Neuronal stem cell (in vitro differentiated cells): ENCODE results near the gene FBXO3.

Experiments used
- DNase-seq: peaks from one replicate; pipeline ENCODE4 v3.0.0-alpha.2; 2013; ENCODE audit warnings: low spot score
- H2AFZ ChIP-seq: one replicate; pipeline ENCODE4 v1.6.1; 2013; ENCODE audit warnings: mild to moderate bottlenecking, low read length, inconsistent platforms
- H2AK5ac ChIP-seq: 2 replicates; pipeline ENCODE4 v1.6.1; 2013; ENCODE audit warnings: low read depth, mild to moderate bottlenecking, inconsistent platforms, low read length, moderate library complexity, mixed read lengths
- H2BK120ac ChIP-seq: 2 replicates; pipeline ENCODE4 v1.6.1; 2013; ENCODE audit warnings: low read depth, mild to moderate bottlenecking, inconsistent platforms, low read length, moderate library complexity, mixed read lengths
- H2BK12ac ChIP-seq: one replicate; pipeline ENCODE4 v1.6.1; 2013; ENCODE audit warnings: low read length, inconsistent platforms
- H2BK15ac ChIP-seq: 2 replicates; pipeline ENCODE4 v1.6.1; 2013; ENCODE audit warnings: mild to moderate bottlenecking, low read length, inconsistent platforms, mixed read lengths
- H2BK5ac ChIP-seq: one replicate; pipeline ENCODE4 v1.6.1; 2013; ENCODE audit warnings: inconsistent platforms, mild to moderate bottlenecking, low read length, moderate library complexity
- H3K14ac ChIP-seq: one replicate; pipeline ENCODE4 v1.6.1; 2013; ENCODE audit warnings: low read length, inconsistent platforms
- H3K18ac ChIP-seq: 2 replicates; pipeline ENCODE4 v1.6.1; 2013; ENCODE audit warnings: low read length, inconsistent platforms
- H3K23ac ChIP-seq: 2 replicates; pipeline ENCODE4 v1.6.1; 2013; ENCODE audit warnings: low read depth, mild to moderate bottlenecking, mixed read lengths, low read length, inconsistent platforms; ENCODE audit not compliant: poor library complexity
- H3K27ac ChIP-seq: replicated peaks from 3 replicates; pipeline ENCODE4 v1.5.1; 2013; ENCODE audit warnings: low read length, inconsistent platforms
- H3K27me3 ChIP-seq, 3 experiments: 2 replicates each; pipeline ENCODE4 v1.6.1; 2013; ENCODE audit warnings: low read length in 3 of 3, mild to moderate bottlenecking in 2 of 3, inconsistent platforms in 1 of 3, low read depth in 1 of 3, mixed read lengths in 1 of 3, moderate library complexity in 1 of 3; ENCODE audit not compliant: control insufficient read depth in 3 of 3, insufficient read depth in 3 of 3
- H3K36me3 ChIP-seq, 2 donors: replicated peaks in 1 of 2; 2 replicates each; pipeline ENCODE4 v1.6.1; 2013; ENCODE audit warnings: low read length in 2 of 2; ENCODE audit not compliant: control insufficient read depth in 2 of 2, insufficient read depth in 2 of 2
- H3K4ac ChIP-seq: 2 replicates; pipeline ENCODE4 v1.6.1; 2013; ENCODE audit warnings: inconsistent platforms, mild to moderate bottlenecking, low read length, moderate library complexity
- H3K4me1 ChIP-seq, 2 donors: 1 replicate in 1 of 2; 2 replicates in 1 of 2; pipeline ENCODE4 v1.6.1; 2013; ENCODE audit warnings: low read length in 2 of 2, low read depth in 1 of 2; ENCODE audit not compliant: control insufficient read depth in 2 of 2, insufficient read depth in 1 of 2
- H3K4me2 ChIP-seq: one replicate; pipeline ENCODE4 v1.6.1; 2013; ENCODE audit warnings: mild to moderate bottlenecking, low read length, inconsistent platforms; ENCODE audit not compliant: insufficient read depth, poor library complexity, severe bottlenecking
- H3K4me3 ChIP-seq, 2 donors: 2 replicates each; pipeline ENCODE4 v1.5.1; 2013; ENCODE audit warnings: low read length in 2 of 2, mild to moderate bottlenecking in 2 of 2, inconsistent platforms in 1 of 2, moderate library complexity in 1 of 2
- H3K79me1 ChIP-seq: one replicate; pipeline ENCODE4 v1.6.1; 2013; ENCODE audit warnings: low read depth, mild to moderate bottlenecking, inconsistent platforms, low read length, moderate library complexity
- H3K9ac ChIP-seq: one replicate; pipeline ENCODE4 v1.6.1; 2013; ENCODE audit warnings: mild to moderate bottlenecking, low read depth, low read length, inconsistent platforms; ENCODE audit not compliant: poor library complexity
- H3K9me3 ChIP-seq, 2 donors: replicated peaks in 1 of 2; 2 replicates each; pipeline versions ENCODE3 to v1.6.1; 2013; ENCODE audit warnings: low read length in 2 of 2, mild to moderate bottlenecking in 2 of 2, inconsistent platforms in 1 of 2, low read depth in 1 of 2, mixed read lengths in 1 of 2, moderate library complexity in 1 of 2; ENCODE audit not compliant: control insufficient read depth in 2 of 2, insufficient read depth in 1 of 2
- H4K8ac ChIP-seq: one replicate; pipeline ENCODE4 v1.6.1; 2013; ENCODE audit warnings: low read depth, mild to moderate bottlenecking, inconsistent platforms, low read length, moderate library complexity
- H4K91ac ChIP-seq: one replicate; pipeline ENCODE4 v1.6.1; 2013; ENCODE audit warnings: low read length, low read depth, mild to moderate bottlenecking, inconsistent platforms; ENCODE audit not compliant: poor library complexity
- WGBS, 2 donors: extraction: QIAGEN DNeasy Blood & Tissue Kit; methylation state at CpG; one replicate each; pipeline ENCODE4 v1.1.7; 2013; ENCODE audit warnings: missing lambda C conversion rate in 2 of 2, mixed read lengths in 1 of 2; ENCODE audit not compliant: insufficient read length in 2 of 2, insufficient replicate concordance in 1 of 2; ENCODE audit errors: extremely low coverage in 2 of 2; 5-methylcytosine and 5-hydroxymethylcytosine counted together

Gene FBXO3

GRCh38 chr11:33772870-33773269 is 1.4 kb downstream of the FBXO3 start:
- H2AFZ ChIP-seq = no peak overlapping the region
- H3K4ac ChIP-seq = no peak overlapping the region
- no peak overlapping the region for H3K18ac ChIP-seq
- DNase-seq = no peak
- H3K4me3 ChIP-seq = no peak overlapping the region
- peaks cover 0 to 17% of the 10 kb centered on the region in 2 donors for H3K36me3 ChIP-seq
- H2AK5ac ChIP-seq = no peak overlapping the region
- no peak overlapping the region for H2BK15ac ChIP-seq
- no CpG with 5 or more reads among the region's 1 CpG for WGBS, 2 donors
- no peaks in the 10 kb centered on the region for H3K9me3 ChIP-seq
- no peak overlapping the region for H3K14ac ChIP-seq
- no peak overlapping the region for H2BK120ac ChIP-seq
- H3K23ac ChIP-seq = no peak overlapping the region
- H3K27me3 ChIP-seq = peaks cover 0 to 30% (median 9%) of the 10 kb centered on the region in 3 experiments
- H4K8ac ChIP-seq = no peak overlapping the region
- H3K4me2 ChIP-seq = no peak overlapping the region
- H4K91ac ChIP-seq = no peak overlapping the region
- peaks cover 8% of the 10 kb centered on the region for H3K79me1 ChIP-seq
- H2BK5ac ChIP-seq = no peak overlapping the region
- no peak overlapping the region for H2BK12ac ChIP-seq
- H3K4me1 ChIP-seq = peaks cover 3 to 4% of the 10 kb centered on the region in 2 donors
- no peak overlapping the region for H3K27ac ChIP-seq
- no peak overlapping the region for H3K9ac ChIP-seq

- Histone ChIP-seq H3K27ac (no peak overlapping the region), H2AFZ (no peak overlapping the region), H3K27me3 (peaks cover 0 to 26% (median 9%) of the 10 kb centered on the region in 3 experiments), H3K23ac (no peak overlapping the region), H2BK12ac (no peak overlapping the region), H4K8ac (no peak overlapping the region), H2BK5ac (no peak overlapping the region), H3K36me3 (peaks cover 0 to 22% of the 10 kb centered on the region in 2 donors), H3K14ac (no peak overlapping the region), H3K79me1 (peaks cover 8% of the 10 kb centered on the region), H3K4me1 (peaks cover 3 to 4% of the 10 kb centered on the region in 2 donors), H3K18ac (no peak overlapping the region), H3K4me3 (no peak overlapping the region), H3K4ac (no peak overlapping the region), H3K9me3 (no peaks in the 10 kb centered on the region), H2BK120ac (no peak overlapping the region), H2BK15ac (no peak overlapping the region), H3K4me2 (no peak overlapping the region), H3K9ac (no peak overlapping the region), H4K91ac (no peak overlapping the region), H2AK5ac (no peak overlapping the region)
- no CpG with 5 or more reads among the region's 4 CpGs for WGBS, 2 donors
- DNase-seq = no peak
Observed at GRCh38 chr11:33772300-33772699, 2.0 kb downstream of the FBXO3 start.

GRCh38 chr11:33770236-33770635 is 4.1 kb downstream of the FBXO3 start:
- H3K9ac ChIP-seq = no peak overlapping the region
- no peak overlapping the region for H2BK120ac ChIP-seq
- no peaks in the 10 kb centered on the region for H3K9me3 ChIP-seq
- H4K8ac ChIP-seq = no peak overlapping the region
- no peak overlapping the region for H2BK15ac ChIP-seq
- H2BK5ac ChIP-seq = no peak overlapping the region
- H3K4me1 ChIP-seq = peaks cover 3 to 4% of the 10 kb centered on the region in 2 donors
- no peak overlapping the region for H3K27ac ChIP-seq
- H2BK12ac ChIP-seq = no peak overlapping the region
- H3K14ac ChIP-seq = no peak overlapping the region
- WGBS, 2 donors = no CpG with 5 or more reads among the region's 2 CpGs
- peaks cover 0 to 37% of the 10 kb centered on the region in 2 donors for H3K36me3 ChIP-seq
- no peak overlapping the region for H2AFZ ChIP-seq
- peaks cover 8% of the 10 kb centered on the region for H3K79me1 ChIP-seq
- no peak overlapping the region for H2AK5ac ChIP-seq
- no peak overlapping the region for H4K91ac ChIP-seq
- peaks cover 0 to 6% (median 4%) of the 10 kb centered on the region in 3 experiments for H3K27me3 ChIP-seq
- H3K18ac ChIP-seq = no peak overlapping the region
- no peak overlapping the region for H3K4ac ChIP-seq
- H3K23ac ChIP-seq = no peak overlapping the region
- no peak overlapping the region for H3K4me2 ChIP-seq
- DNase-seq = no peak
- H3K4me3 ChIP-seq = no peak overlapping the region

- DNase-seq = no peak
- H3K27me3 ChIP-seq = no peaks in the 10 kb centered on the region
- H2AK5ac ChIP-seq = no peak overlapping the region
- no peak overlapping the region for H2BK15ac ChIP-seq
- H2BK12ac ChIP-seq = no peak overlapping the region
- peaks cover 8% of the 10 kb centered on the region for H3K79me1 ChIP-seq
- no peak overlapping the region for H3K18ac ChIP-seq
- H3K9ac ChIP-seq = no peak overlapping the region
- WGBS, 2 donors = no CpG with 5 or more reads among the region's 4 CpGs
- H2BK5ac ChIP-seq = no peak overlapping the region
- no peak overlapping the region for H3K4me2 ChIP-seq
- no peak overlapping the region for H2AFZ ChIP-seq
- H3K14ac ChIP-seq = no peak overlapping the region
- no peak overlapping the region for H2BK120ac ChIP-seq
- H3K27ac ChIP-seq = no peak overlapping the region
- no peak overlapping the region for H3K4me3 ChIP-seq
- no peak overlapping the region for H4K91ac ChIP-seq
- peaks cover under 1 to 44% of the 10 kb centered on the region in 2 donors for H3K36me3 ChIP-seq
- H3K23ac ChIP-seq = no peak overlapping the region
- H4K8ac ChIP-seq = no peak overlapping the region
- no peak overlapping the region for H3K4ac ChIP-seq
- H3K4me1 ChIP-seq = peaks cover 0 to 1% of the 10 kb centered on the region in 2 donors
- no peaks in the 10 kb centered on the region for H3K9me3 ChIP-seq
Observed at GRCh38 chr11:33769542-33769941, 4.8 kb downstream of the FBXO3 start.
